Peyer's patch (tissue), 4 donors: ENCODE measurements around the gene GAS7. TPM values are rescaled to one million over a fixed set of nuclear protein-coding genes. Genes with fewer than 3 reads are reported as not detected.

Source experiments
- DNase-seq, 3 donors: peaks; one replicate each; pipeline ENCODE4 v3.0.0-alpha.2; 2017 to 2019
- H3K27ac ChIP-seq, 4 donors: fragments of 200-600 bp; sonication (generic); one replicate each; pipeline ENCODE4 v1.5.1; 2016 to 2019
- H3K27me3 ChIP-seq, 2 donors: fragments of 200-600 bp; sonication (generic); one replicate each; pipeline ENCODE4 v1.5.1; 2019
- H3K36me3 ChIP-seq, 3 donors: fragments of 200-600 bp; sonication (generic); one replicate each; pipeline ENCODE4 v1.5.1; 2016 to 2019
- H3K4me1 ChIP-seq, 4 donors: fragments of 200-600 bp; sonication (generic); one replicate each; pipeline ENCODE4 v1.5.1; 2016 to 2019
- H3K4me3 ChIP-seq, 4 donors: fragments of 200-600 bp; sonication (generic); 1 replicate in 3 of 4; 2 replicates in 1 of 4; pipeline ENCODE4 v1.5.1; 2016 to 2019; ENCODE audit warnings: mild to moderate bottlenecking in 1 of 4
- H3K9me3 ChIP-seq, 4 donors: fragments of 200-600 bp; sonication (generic); one replicate each; pipeline ENCODE4 v1.5.1; 2016 to 2019; ENCODE audit warnings: mild to moderate bottlenecking in 1 of 4
- POLR2A ChIP-seq, 2 donors: fragments of 450-650 bp; IDR thresholded peaks; one replicate each; pipeline ENCODE4 v1.5.1; 2017; ENCODE audit warnings: antibody characterized with exemption in 2 of 2, mild to moderate bottlenecking in 2 of 2, moderate library complexity in 2 of 2
- total RNA-seq, 4 donors: library from RNA; depleted of rRNA; stranded (reverse); fragments of >200 nt; gene quantifications; one replicate each; pipeline ENCODE4 v1.1.0, GENCODE V29; 2016
- TF ChIP-seq, protein P1 (sequence below), 6 experiments: fragments of 450-650 bp in 4 of 6; fragments of 200-600 bp in 2 of 6; sonication (generic) in 1 of 6; IDR thresholded peaks; one replicate each; pipeline ENCODE4 v1.5.1; 2017 to 2019; ENCODE audit warnings: antibody characterized with exemption in 6 of 6, mild to moderate bottlenecking in 3 of 6, moderate library complexity in 1 of 6

Gene GAS7
- total RNA-seq, 4 donors from 2014 or later = 6.8 to 104 (median 27.6) TPM

DNA sequence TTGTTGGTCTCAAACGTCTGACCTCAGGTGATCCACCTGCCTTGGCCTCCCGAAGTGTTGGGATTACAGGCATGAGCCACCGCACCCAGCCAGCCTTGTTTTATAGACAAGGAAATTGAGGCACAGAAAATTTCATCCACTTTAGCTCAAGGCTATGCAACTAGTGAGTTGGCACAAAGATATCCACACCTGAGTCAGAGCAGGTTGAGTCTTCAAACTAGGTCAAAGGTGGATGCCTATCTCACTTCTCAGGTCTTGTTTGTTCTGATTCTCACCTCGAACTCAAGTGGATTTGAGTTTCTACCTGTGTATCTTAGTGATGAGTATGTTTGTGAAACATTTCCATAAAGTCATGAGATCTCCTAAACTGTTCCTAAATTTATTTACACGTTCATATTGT lies 35.6 kb upstream of the GAS7 start:
- Histone ChIP-seq H3K4me3 (no peak overlapping the region), H3K27me3 (no peaks in the 10 kb centered on the region), H3K36me3 (no peaks in the 10 kb centered on the region), H3K9me3 (no peaks in the 10 kb centered on the region), H3K4me1 (no peaks in the 10 kb centered on the region), H3K27ac (no peak overlapping the region)
- no peak for DNase-seq
- TF ChIP-seq, protein P1, sequence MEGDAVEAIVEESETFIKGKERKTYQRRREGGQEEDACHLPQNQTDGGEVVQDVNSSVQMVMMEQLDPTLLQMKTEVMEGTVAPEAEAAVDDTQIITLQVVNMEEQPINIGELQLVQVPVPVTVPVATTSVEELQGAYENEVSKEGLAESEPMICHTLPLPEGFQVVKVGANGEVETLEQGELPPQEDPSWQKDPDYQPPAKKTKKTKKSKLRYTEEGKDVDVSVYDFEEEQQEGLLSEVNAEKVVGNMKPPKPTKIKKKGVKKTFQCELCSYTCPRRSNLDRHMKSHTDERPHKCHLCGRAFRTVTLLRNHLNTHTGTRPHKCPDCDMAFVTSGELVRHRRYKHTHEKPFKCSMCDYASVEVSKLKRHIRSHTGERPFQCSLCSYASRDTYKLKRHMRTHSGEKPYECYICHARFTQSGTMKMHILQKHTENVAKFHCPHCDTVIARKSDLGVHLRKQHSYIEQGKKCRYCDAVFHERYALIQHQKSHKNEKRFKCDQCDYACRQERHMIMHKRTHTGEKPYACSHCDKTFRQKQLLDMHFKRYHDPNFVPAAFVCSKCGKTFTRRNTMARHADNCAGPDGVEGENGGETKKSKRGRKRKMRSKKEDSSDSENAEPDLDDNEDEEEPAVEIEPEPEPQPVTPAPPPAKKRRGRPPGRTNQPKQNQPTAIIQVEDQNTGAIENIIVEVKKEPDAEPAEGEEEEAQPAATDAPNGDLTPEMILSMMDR (IDR thresholded peaks at IDR 0.05) = no peak
- TF ChIP-seq POLR2A (IDR thresholded peaks at IDR 0.05) = no peak

DNA sequence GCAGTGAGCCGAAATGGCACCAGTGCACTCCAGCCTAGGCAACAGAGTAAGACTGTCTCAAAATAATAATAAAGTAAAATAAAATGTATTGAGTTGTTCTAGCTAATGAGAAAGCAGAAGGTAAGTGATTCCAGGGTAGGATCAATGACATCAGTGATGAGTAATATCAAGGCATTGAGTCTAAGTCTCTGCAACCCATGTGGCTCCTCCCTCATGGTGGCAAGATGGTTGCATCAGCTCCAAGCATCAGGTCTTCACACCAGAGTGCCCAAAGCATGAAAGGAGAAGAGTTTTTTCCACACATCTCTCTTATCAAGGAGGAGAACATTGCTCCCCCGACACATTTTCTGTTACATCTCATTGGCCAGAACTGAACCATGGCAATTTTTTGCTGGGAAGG lies 34.8 kb upstream of the GAS7 start:
- Histone ChIP-seq H3K27ac (no peak overlapping the region), H3K9me3 (no peaks in the 10 kb centered on the region), H3K4me3 (no peak overlapping the region), H3K27me3 (no peaks in the 10 kb centered on the region), H3K36me3 (no peaks in the 10 kb centered on the region), H3K4me1 (no peaks in the 10 kb centered on the region)
- no peak for DNase-seq
- TF ChIP-seq, protein P1 (IDR thresholded peaks at IDR 0.05) = no peak
- no peak for TF ChIP-seq POLR2A (IDR thresholded peaks at IDR 0.05)

DNA sequence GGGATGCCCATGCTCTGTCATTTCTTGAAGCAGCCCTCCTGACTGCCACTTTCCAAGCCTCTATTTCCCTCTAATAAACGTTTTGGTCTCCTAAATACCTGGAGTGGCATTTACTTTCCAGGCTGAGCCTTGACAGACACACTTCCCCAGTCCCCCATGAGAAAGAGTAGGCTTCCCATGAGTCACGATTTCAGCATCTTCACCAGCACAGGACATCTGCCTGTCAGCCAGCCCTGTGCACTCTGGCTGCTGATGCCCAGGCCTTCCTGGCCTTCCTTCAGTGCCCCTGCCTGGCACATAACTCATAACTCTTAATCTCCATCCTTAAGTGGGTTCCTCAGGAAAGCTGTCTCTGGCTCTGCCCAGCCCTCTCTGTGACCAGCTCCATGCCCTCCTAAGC lies 30.8 kb upstream of the GAS7 start:
- Histone ChIP-seq H3K36me3 (no peaks in the 10 kb centered on the region), H3K4me3 (no peak overlapping the region), H3K27ac (no peak overlapping the region), H3K9me3 (no peaks in the 10 kb centered on the region), H3K27me3 (no peaks in the 10 kb centered on the region), H3K4me1 (no peaks in the 10 kb centered on the region)
- DNase-seq = no peak
- TF ChIP-seq, protein P1 (IDR thresholded peaks at IDR 0.05) = no peak
- no peak for TF ChIP-seq POLR2A (IDR thresholded peaks at IDR 0.05)

DNA sequence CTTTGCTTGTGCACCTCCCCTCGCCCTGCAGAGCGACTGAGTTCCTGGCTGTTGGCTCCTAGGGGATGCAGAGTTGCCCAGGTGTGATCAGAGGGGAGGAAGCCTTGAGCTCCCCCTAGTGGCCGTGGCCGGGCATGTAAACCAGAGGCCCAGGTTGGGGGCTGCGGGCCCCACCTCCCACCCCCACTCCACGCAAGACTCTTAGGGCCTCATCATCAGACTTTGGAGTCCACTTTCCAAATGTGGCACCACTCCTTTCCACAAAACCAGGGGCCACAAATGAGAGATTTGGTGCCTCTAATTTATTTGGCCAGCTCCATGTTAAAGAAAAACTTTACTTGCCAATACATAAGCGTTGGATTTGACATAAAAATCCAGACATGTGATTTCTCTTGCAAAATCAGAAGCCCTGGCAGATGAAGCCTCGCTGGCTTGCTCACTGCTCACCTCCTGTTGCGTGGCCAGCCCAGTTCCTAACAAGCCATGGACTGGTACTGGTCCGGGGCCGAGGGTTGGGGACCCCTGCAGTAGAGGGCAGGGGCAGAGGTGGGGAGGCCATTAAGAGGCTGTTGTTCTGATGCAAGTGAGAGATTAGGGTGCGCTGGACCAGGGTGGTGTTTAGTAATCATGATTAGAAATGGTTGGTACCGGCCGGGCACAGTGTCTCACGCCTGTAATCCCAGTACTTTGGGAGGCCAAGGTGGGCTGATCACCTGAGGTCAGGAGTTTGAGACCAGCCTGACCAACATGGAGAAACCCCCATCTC lies 28.7 kb upstream of the GAS7 start:
- TF ChIP-seq POLR2A (IDR thresholded peaks at IDR 0.05) = no peak
- TF ChIP-seq, protein P1 (IDR thresholded peaks at IDR 0.05) = peak; percentile 13 to 54 (median 49)
- Histone ChIP-seq H3K27me3 (no peaks in the 10 kb centered on the region), H3K27ac (no peak overlapping the region), H3K36me3 (no peaks in the 10 kb centered on the region), H3K4me3 (no peak overlapping the region), H3K4me1 (no peaks in the 10 kb centered on the region), H3K9me3 (no peaks in the 10 kb centered on the region)
- peak in 2 of 3 donors; percentile 29 to 62 for DNase-seq

DNA sequence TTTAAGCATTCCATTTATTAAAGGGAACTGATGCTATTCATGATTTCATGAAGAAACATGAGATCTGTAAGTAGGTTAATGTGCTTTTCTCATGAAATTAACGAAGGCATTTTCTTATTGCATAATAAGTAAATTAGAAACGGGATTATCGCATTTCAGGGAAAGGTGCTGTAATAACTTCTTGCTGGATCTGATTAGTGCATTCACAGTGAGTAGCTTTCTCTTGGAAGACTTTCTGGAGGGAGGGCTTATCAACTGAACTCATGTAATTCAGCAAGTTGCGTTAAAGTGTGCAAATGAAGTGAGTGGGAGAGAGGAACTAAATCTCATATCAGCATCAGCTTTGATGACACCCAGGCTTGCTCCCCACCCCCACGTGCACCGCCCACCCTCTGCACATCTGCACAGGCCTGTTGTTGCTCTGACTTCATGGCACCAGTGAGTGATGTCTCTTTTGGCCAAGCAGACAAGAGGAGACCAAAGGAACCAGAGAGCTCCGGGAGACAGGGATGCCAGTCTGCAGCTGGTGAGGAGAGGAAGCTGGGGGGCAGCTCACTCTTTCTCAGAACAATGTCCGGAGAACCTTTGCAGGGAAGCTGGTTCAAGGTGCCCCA lies 26.3 kb upstream of the GAS7 start:
- H3K27ac ChIP-seq = no peak overlapping the region
- no peak for DNase-seq
- no peaks in the 10 kb centered on the region for H3K36me3 ChIP-seq
- H3K4me1 ChIP-seq = no peaks in the 10 kb centered on the region
- TF ChIP-seq, protein P1 (IDR thresholded peaks at IDR 0.05) = no peak
- TF ChIP-seq POLR2A (IDR thresholded peaks at IDR 0.05) = no peak
- H3K9me3 ChIP-seq = no peaks in the 10 kb centered on the region
- H3K27me3 ChIP-seq = no peaks in the 10 kb centered on the region
- H3K4me3 ChIP-seq = no peak overlapping the region
